ENCODE data around the gene SORL1.

GRCh38 chr11:121561240-121561639, 109.1 kb downstream of the SORL1 start:
- TF ChIP-seq, protein P1, sequence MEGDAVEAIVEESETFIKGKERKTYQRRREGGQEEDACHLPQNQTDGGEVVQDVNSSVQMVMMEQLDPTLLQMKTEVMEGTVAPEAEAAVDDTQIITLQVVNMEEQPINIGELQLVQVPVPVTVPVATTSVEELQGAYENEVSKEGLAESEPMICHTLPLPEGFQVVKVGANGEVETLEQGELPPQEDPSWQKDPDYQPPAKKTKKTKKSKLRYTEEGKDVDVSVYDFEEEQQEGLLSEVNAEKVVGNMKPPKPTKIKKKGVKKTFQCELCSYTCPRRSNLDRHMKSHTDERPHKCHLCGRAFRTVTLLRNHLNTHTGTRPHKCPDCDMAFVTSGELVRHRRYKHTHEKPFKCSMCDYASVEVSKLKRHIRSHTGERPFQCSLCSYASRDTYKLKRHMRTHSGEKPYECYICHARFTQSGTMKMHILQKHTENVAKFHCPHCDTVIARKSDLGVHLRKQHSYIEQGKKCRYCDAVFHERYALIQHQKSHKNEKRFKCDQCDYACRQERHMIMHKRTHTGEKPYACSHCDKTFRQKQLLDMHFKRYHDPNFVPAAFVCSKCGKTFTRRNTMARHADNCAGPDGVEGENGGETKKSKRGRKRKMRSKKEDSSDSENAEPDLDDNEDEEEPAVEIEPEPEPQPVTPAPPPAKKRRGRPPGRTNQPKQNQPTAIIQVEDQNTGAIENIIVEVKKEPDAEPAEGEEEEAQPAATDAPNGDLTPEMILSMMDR (IDR thresholded peaks at IDR 0.05): no peak
- TF ChIP-seq EZH2 (IDR thresholded peaks at IDR 0.05): no peak
- no peak for TF ChIP-seq EZH2phosphoT487 (IDR thresholded peaks at IDR 0.05)
